ENCODE measurements around the gene BCAP31. TPM values are rescaled to one million over a fixed set of nuclear protein-coding genes. Genes with fewer than 3 reads are reported as not detected.

BCAP31 gene
- total and polyA plus RNA-seq, 2 of the 13 experiments (the other 11 are each of a cell fraction or from before 2014, with no cell fraction given), result 139 to 178 TPM

GRCh38 chrX:153723351-153724251 lies 586 bp downstream of the BCAP31 start (continued):
- TF ChIP-seq ZNF687 (CRISPR knock-in tag; IDR thresholded peaks at IDR 0.05), result peak; percentile 99
- TF ChIP-seq ZNF460 (CRISPR knock-in tag; IDR thresholded peaks at IDR 0.05; ENCODE audit: borderline replicate concordance), result no peak
- no peak for TF ChIP-seq CENPT (CRISPR knock-in tag; IDR thresholded peaks at IDR 0.05; ENCODE audit: low read depth)
- peak; percentile 44; the same call in 1 of the 2 replicates for TF ChIP-seq TFDP2 (CRISPR knock-in tag; IDR thresholded peaks at IDR 0.05)
- peak; percentile 50; the same call in 1 of the 2 replicates for TF ChIP-seq HDAC2 (CRISPR knock-in tag; IDR thresholded peaks at IDR 0.05)
- TF ChIP-seq BRCA1 (CRISPR knock-in tag; IDR thresholded peaks at IDR 0.05), result no peak
- no peak for TF ChIP-seq XBP1 (CRISPR knock-in tag; IDR thresholded peaks at IDR 0.05)
- TF ChIP-seq ZNF850 (CRISPR knock-in tag; conservative IDR thresholded peaks at IDR 0.05), result no peak
- no peak for TF ChIP-seq ZUFSP (CRISPR knock-in tag; IDR thresholded peaks at IDR 0.05; ENCODE audit: borderline replicate concordance)
- TF ChIP-seq MEIS1 (CRISPR knock-in tag; IDR thresholded peaks at IDR 0.05; ENCODE audit: borderline replicate concordance), result no peak
- peak; percentile 50 for TF ChIP-seq ZNF781 (CRISPR knock-in tag; IDR thresholded peaks at IDR 0.05; ENCODE audit: borderline replicate concordance, not compliant biosample characterization)
- no peak for TF ChIP-seq ZBED4 (CRISPR knock-in tag; IDR thresholded peaks at IDR 0.05; ENCODE audit: borderline replicate concordance)
- TF ChIP-seq GATAD2A (CRISPR knock-in tag; IDR thresholded peaks at IDR 0.05), result peak; percentile 36; the same call in 1 of the 2 replicates
- TF ChIP-seq KAT2B (IDR thresholded peaks at IDR 0.05; ENCODE audit: borderline replicate concordance, low read depth, low read length), result no peak
- no peak for TF ChIP-seq ZNF501 (CRISPR knock-in tag; IDR thresholded peaks at IDR 0.05)
- TF ChIP-seq ZNF552 (CRISPR knock-in tag; IDR thresholded peaks at IDR 0.05; ENCODE audit: borderline replicate concordance), result 0 out of 2 replicates have a peak, but pooled peaks have one; percentile 37
- TF ChIP-seq CHD2 (IDR thresholded peaks at IDR 0.05; ENCODE audit: low read depth, low read length), result no peak

Measured in HepG2 (cell line).